HG03460 (cell line): ENCODE measurements around the gene RBFOX1.

Experiments
- ATAC-seq: cut with Tn5 transposase; IDR thresholded peaks from one replicate; pipeline ENCODE4 v1.9.1; 2021; ENCODE audit not compliant: unreplicated experiment

RBFOX1 gene

DNA sequence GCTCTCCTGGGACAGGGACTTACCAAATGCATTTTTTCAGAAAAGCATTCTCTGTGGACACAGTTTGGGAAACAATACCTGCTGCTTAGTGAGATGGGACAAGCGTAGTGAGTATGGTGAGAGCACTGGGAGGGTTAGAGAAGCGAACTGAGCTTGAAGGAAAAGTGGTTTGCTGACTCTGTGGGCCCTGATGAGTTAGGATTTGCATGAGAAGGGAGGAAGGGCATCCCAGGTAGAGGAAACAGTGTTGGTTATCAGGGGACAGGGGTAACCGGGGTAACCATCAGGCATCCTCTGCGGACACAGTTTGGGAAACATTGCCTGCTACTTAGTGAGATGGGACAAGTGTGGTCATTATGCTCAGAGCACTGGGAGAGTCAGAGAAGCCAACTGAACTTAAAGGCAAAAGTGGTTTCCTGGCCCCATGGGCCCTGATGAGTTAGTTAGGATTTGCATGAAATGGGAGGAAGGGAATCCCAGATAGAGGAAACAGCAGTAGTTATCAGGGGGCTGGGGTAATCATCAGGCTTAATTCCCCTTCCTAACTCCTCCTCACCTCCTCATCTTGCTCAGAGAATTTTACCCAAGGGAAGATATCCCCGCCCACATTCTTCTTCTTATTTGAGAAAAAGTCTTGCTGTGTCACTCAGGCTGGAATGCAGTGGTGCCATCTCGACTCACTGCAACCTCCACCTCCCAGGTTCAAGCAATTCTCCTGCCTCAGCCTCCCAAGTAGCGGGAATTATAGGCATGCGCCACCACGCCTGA lies 319.3 kb downstream of the RBFOX1 start:
- ATAC-seq: no peak

DNA sequence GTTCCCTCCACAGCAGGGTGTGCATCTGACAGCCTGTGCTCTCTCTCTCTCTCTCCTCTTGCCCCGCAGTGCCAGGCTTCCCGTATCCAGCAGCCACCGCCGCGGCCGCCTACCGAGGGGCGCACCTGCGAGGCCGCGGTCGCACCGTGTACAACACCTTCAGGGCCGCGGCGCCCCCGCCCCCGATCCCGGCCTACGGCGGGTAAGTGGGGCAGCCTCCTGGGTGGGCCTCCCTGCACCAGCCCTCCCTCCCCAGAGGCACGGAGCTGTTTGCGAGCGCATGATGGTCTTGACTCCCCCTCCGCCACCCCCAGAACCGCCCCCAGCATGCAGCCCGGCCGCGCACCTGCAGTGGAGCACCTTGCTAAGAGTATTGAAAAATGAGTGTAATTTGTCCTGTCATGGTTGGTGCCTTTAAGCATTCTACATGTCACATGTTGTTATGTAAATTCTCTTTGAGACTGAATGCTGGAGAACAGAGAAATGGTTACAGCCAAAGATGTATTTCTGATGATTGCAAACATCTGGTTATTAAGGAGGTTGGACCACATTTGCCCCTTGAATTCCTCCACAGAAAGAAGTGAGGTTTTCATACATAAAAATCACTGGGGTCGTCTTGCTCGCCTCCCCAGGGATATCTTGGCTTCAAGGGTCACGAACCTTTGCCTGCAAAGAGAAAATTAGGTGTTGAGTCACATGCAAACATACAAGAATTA lies 321.3 kb downstream of the RBFOX1 start:
- no peak for ATAC-seq

DNA sequence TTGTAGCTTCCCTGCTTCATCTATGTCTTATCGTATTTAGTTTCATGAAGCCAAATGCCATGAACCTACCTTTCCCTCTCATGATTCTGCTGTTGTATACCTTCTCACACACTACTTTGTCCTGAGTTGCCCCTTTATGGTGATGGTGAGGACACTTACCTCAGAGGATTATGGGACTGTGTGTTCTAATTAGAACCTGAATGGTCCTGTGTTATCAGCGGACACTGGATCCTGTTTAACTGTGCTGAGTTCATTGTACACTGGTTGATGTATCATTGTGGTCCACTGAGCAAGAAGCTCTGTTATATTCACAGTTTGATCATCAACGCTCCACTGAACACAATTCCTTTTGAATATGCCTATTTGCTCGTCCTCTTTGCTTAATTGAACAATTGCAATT lies 343.0 kb downstream of the RBFOX1 start:
- ATAC-seq: no peak

DNA sequence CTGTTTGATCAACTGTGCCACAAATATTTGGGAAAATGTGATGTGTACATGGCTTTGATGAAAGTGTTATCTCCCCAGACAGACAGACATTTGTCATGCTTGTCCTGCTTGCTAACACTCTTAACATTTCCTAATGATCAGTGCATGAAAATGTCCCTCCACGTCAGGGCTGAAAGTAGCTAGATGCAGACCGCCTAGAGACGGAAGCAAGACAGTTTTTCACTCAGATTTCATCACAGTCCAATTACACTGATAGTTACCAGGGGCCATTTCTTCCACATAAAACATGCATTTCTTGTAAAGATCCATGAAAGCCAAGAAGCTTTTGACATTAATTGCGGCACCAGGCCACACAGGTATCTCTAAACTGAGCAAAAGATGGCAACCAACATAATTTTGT lies 347.7 kb downstream of the RBFOX1 start:
- no peak for ATAC-seq

DNA sequence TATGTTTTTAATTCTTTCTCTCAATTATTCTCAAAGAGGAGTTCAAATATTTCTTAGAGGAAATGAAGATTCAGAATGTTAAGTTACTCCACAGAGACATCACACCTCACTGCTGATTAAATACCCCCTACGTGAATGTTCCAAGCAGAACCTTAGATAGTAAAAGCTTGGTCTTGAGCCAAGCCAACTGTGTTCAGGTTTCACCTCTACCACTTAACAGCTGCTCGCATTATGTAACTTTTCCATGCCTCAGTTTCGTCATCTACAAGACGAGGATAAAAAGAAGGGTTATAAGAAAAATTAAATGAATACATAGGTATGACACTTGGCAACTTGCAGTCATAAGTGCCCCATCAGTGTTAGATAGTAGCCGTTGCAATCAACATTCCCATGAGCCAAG lies 356.2 kb downstream of the RBFOX1 start:
- ATAC-seq: no peak

DNA sequence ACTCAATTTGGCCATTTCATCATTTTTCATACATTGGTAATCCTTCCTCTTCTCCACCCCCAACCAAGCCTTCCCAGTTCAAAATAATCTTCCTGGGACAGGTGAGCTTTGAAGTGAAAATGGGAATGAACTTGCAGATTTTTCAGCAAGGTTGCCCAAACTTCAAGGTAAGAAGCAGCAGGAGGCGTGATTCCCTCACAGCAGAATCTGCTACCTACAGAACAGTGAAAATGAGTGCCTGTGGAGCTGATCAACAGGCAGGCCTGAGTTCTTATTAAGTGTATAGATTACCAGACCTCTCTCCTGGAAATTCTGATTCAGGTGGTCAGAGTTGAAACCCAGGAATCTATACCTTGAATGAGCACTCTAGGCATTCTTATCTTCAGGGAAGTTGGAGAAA lies 356.6 kb downstream of the RBFOX1 start:
- no peak for ATAC-seq

DNA sequence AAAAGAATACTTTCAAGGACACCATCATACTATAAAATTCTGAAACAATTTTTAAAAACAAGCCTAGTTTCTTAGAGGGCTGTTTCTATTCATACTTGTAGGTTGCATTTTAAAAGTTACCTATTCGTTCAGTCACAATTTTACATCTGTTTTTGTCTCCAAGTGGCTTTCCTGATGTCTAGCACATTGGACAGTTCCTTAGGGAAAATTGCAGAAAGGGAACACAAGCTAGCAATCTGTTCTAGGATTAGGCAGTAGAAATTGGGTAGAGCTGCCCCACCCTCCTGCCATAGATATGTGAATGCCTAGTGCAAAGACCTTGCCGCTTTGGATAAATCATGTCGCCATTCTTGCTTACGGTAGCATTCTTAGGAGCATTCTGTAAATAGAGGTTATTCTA lies 358.9 kb downstream of the RBFOX1 start:
- ATAC-seq: no peak

DNA sequence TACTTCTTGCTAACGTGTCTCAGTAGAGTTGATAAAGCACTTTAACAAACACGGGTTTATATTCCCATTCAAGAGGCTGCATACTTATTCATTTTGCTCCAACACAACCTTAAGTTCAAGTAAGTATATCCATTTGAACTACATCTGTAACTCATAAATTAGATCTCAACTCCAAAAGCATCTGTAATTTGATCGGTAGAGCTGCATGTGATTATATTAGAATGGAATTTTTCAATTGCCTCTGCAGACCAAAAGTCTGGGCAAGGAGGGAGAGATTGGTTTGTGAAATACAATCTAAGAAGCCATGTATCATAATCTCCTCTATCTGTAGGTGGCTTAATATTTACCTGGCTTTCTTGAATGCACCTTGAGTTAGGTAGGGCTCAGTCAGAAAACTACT lies 371.0 kb downstream of the RBFOX1 start:
- ATAC-seq: no peak

DNA sequence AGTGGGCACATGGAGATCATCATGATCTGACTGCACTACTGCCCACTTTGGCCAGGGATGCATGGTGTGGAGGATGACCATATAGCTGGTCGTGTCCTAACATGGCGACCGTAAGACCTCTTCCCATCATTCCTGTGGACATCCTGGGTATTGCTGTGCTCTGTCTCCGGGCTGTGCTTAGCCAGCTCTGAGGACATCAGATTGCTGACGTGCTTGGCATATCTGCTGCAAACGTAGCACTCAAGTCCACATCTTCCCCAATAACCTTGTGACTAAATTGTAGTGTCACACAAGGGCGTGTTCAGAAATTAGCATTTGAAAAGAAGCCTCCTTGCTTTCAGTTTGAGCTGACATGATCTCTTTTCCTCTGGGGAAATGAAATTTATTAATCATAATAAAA lies 373.2 kb downstream of the RBFOX1 start:
- ATAC-seq: no peak

DNA sequence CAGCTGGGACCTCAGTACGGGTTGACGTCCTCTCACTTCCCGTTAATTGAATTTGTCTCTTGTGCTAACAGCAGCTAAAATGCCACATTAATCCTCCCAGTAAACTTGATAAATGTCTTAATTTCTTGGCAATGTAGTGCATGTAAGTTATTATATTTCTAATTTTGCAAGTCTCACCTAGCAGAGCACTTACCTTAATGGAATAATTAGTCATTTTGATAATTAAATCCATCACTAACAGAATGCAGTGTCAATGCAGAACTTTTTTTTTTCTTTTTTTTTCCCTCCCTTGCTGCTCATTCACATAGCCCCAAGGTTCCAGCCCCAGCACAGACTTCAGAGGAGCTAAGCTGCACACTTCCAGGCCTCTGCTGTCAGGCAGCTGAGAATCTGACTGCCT lies 376.5 kb downstream of the RBFOX1 start:
- ATAC-seq: no peak

DNA sequence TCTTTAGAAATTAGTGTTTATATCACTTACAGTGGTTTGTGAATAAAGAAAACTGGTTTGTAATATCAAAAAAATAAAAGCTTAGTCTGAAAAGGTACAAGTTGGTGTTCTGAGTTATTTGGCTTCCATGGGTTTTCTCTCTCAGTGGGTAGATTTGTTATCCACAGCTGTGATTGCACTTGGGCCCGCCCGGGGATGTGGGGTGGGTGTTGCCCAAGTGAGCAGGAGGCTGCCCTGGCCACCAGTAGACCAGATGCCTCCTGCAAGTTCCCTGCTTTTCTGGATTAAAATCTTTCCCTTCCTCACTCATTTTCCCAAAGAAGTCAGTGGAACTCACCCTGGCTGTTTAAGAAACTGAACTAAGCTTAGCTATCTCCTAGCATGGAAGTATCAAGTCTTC lies 380.6 kb downstream of the RBFOX1 start:
- ATAC-seq: no peak

DNA sequence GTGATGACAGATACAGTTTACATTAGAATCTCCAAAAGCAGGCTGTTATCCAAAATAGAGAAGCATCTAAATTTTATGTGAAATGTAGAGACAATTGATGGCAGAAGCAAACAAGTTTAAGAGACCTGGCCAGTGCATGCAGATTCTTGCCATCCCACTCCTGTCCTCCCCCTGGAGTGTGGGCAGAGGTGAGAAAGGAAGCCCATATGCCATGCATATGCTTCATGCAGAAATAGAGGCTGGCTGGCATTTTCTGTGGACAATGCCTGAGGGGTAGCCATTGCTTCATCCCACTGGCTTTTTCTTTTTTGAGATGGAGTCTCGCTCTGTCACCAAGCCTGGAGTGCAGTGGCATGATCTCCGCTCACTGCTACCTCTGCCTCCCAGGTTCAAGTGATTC lies 382.1 kb downstream of the RBFOX1 start:
- ATAC-seq: no peak

DNA sequence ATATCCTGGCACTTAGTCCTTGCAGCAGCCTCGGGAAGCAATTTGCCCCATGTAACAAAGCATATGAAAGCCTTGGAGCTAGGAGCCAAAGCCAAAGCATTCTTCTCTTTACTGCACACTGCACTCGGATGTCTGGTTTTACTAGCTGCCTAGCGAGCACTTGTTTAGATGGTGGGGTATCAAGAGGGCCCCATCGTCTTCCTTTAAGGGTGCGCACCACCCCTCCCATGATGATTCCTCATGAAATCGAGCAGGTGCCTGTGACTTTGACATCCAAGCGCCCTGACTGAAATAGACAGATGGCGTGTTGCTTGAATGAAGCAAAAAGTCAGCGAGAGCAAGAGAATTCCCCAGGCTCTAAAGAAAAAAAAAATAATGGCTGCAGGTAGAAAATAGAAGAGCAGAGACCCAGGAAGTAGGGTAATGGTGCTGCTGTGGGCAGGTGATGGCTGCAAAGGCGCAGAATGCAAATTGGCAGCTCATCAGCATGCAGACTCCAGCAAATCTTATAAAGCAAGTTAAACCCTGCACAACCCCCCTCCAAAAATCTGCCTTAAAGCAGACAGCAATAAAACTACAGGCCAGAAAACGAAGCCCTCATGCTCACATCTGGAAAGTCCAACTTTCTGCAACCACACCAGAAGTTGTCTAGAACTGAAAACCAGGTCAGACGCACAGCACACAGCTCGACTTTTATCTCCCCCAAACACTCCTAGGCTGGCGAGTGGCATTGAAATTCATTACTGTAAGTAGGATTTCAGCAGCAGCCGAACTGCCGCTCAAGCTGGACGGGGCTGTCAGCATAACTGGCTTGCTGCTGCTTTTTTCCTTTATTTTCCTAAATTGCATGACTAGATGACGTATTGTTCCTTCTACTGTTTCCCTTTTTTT lies 384.3 kb downstream of the RBFOX1 start:
- no peak for ATAC-seq

DNA sequence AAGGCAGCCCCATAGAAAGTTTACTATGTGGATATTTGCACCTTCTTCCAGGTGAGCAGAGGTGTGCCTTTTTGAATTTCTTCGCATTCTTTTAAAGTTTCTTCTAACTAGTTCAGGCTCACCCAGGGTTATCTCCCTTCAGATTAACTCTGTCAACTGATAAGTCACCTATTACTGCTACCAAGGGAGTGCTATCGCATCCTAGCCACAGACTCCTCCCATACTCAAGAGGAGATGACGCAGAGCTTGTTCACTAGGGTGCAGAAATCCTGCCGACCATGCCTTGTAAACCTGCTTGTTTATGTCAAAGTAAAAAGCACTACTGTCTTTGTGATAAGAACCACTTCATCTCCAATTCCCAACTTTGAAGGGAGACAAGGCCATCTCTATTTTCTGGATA lies 390.1 kb downstream of the RBFOX1 start:
- no peak for ATAC-seq

DNA sequence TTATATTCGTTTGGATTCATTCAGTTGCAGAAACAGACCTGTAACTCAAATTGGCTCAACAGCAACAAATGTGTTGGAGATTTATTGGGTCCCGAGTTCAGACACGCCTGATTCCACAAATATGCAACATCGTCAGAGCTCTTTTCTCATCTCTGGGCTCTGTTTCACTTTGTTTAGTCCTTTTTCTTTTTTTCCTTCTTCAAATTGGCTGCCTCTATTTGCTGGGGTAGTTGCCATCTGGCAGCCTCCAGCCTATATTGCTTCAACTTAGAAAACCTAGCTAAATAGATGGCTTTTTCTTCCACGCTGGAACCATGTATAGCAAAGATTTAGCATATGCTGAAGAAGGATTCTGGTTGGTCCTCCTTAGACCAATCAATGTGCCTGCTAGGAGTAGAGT lies 398.5 kb downstream of the RBFOX1 start:
- no peak for ATAC-seq

DNA sequence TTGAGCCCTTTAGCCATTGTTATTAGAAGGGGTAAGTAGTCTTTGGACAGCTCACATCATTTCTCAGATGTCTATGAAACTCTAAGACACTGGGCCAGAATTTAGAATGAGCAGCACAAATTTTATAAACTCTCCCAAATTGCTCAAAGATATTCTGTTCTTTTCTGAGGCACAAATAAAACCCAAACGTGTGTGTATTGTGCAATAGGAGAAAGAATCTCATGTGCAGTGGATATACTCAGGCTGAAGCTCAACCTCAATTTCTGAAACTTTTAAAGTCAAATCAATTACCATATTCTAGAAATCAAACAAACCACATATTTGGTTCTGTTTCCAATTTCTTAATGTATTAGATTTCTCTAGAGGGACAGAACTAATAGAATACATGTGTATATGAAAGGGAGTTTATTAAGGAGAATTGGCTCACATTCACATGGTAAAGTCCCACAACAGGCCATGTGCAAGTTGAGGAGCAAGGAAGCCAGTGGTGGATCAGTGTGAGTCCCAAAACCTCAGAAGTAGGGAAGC lies 403.6 kb downstream of the RBFOX1 start:
- ATAC-seq: no peak

DNA sequence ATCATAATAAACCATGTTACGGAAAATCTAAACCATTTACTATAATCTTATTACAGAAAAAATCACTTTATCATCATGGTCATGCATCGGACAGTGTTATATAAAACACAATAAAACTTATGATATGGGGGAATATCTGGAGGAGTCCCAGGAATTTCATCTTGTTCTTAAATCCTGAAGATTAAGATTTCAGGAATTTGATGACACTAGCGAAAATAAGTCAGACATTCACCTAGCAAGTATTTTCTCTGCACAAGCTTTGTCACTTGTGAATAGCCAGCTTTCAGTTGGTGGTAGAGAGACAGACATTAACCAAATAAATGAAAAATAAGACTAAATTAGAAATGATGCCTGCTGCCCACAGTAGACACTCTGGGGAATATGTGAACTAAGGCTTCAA lies 410.0 kb downstream of the RBFOX1 start:
- no peak for ATAC-seq

DNA sequence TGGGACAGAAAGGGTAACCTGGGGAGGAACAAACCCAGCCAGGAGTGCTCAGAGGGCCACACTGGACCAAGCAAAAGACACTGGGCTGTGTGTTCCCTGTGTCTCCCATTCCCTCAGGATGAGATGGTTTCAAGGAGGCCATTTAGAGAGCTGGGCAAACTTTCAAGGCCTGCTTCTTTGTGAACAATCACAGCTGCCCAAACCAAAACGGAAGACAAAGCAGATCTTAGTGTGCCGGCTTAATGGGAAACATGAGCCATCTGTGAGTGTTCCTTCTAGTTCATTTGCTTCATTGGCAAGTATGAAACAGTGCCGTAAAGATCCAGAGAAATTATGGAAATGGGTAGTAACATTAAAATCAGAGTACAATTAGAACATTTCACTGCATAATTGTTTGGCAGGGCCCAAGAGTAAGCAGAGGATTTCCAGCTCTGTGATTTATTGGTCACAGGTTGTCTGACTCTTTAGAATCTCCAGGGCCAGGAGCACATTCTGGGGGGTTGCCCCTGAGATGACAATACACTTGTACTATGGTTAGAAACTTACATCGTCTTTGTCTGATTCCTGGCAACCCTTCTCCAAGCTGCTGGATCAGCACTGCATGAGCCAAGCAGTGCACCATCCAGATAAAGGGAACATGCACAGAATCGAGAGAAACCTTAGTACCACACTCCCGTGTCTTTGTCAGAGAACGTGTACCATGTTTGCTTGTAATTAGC lies 412.1 kb downstream of the RBFOX1 start:
- no peak for ATAC-seq

DNA sequence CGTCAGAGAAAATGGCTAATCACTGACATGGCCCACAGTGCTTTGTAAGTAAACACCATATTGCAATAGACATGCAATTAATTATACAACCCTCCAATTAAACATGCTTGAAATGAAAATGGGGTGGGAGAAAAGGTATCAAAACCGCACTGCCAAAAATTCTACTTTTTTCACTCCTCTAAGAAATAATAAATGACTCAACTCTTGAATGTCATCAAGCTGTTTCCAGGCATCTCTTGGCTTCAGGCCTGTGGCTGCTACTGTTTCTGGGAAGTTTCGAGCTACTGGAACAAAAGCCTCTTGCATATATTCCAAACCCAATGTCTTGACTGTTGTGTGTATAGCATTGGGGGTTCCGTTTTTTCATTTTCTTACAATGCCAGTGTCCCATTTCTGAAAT lies 412.6 kb downstream of the RBFOX1 start:
- ATAC-seq: no peak

DNA sequence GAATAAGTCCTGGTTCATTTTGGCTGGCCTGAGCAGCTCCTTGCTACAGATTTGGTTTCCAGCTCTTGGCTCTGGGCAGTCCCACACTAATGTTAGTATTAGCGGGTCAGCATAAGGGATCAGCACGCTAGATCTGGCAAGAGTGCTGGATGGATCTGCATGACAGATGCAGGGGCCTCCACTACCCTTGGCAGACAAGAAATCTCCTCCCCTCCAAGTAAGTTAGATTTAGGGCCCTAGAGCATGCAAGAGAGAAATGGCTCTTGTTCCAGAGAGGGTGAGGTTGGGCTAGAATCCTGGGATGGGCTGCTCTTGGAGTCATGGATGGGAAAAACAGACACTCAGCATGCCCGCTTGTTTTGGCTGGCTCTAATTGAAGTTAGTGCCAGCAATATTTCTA lies 414.3 kb downstream of the RBFOX1 start:
- no peak for ATAC-seq

DNA sequence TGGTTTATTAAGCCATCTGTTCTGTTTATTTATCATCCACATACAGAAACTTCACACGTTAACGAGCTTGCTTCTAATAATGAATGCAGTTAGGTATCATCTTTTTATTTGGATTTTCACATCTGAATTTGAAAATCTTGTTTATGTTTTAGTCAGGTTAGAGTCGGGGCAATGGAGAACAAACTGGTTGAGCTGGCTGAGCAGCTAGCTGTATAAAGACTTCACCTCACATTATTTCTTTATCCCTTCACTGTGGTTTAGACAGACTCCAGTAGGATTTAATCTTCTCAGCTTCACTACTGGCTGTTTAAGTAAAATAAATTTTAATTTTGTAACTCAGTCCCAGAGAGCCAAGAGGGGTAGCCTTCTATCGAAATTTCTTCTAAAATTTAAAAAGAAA lies 415.9 kb downstream of the RBFOX1 start:
- ATAC-seq: no peak
